ENCODE measurements around the gene MMEL1.

The MMEL1 gene

DNA sequence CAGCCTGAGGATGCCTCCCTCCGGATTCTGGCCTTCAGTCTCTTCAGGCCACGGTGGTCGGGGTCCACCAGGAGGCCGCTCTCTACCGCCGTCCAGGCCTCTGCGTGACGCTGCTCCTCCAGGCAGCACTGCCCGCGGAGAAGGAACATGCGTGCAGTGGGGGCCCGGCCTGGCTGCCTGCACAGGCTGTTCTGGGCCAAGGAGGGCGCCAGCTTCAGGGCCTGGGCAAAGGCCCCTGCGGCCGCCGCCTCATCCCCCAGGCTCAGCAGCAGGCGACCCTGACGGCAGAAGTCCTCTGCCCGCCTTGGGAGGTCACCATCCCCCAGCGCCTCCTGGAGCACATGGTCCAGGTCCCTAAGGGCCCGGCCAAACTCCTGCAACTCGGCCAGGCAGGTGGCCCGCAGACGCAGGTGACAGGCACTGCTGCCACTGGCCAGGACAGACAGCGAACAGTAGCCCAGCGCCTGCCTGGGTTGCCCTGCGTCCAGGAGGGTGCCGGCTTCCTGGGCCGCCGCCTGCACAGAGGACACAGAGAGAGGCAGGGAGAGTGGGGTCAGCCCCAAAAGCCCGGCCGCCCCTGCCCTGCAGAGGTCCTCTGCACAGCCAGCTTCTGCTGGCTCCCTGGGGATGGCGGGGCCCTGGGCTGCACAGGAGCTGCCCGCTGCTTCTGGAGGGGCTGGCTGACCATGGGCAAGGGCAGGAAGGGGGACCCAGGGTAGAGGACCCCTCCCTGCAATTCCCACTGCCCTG, 8.7 kb upstream of the MMEL1 start:
- Histone ChIP-seq H3K79me2 (ENCODE audit: control insufficient read depth, insufficient read depth, low read length, poor library complexity) (peaks cover 8% of the 10 kb centered on the region), H3K27ac (ENCODE audit: low read depth, low read length) (no peak overlapping the region), H2BK12ac (ENCODE audit: low read length) (no peak overlapping the region), H3K27me3 (ENCODE audit: insufficient read depth, low read length) (no peaks in the 10 kb centered on the region), H3K36me3 (ENCODE audit: control insufficient read depth in 1 of 2, insufficient read depth in 2 of 2, low read length in 2 of 2) (peaks cover 0 to 1% of the 10 kb centered on the region in 2 experiments), H4K12ac (ENCODE audit: low read depth, low read length) (peak overlapping the region; percentile 81), H3K9me3 (ENCODE audit: insufficient read depth, low read depth, low read length) (peaks cover 23% of the 10 kb centered on the region), H3K79me1 (ENCODE audit: low read length) (peaks cover 6% of the 10 kb centered on the region), H3K4me3 (ENCODE audit: low read depth, low read length) (no peak overlapping the region), H3K4me2 (ENCODE audit: low read length) (no peak overlapping the region), H3K4ac (ENCODE audit: low read depth, low read length) (no peak overlapping the region), H3K4me1 (ENCODE audit: control insufficient read depth in 1 of 2, insufficient read depth in 2 of 2, low read length in 2 of 2) (peaks cover 7 to 14% of the 10 kb centered on the region in 2 experiments), H2AFZ (ENCODE audit: insufficient read depth, low read length, poor library complexity) (no peak overlapping the region), H4K8ac (ENCODE audit: low read depth, low read length) (no peak overlapping the region), H3K23ac (ENCODE audit: low read length) (no peak overlapping the region), H4K91ac (ENCODE audit: low read depth, low read length) (peak overlapping the region; percentile 83), H3K18ac (ENCODE audit: low read length) (no peak overlapping the region), H2BK5ac (ENCODE audit: low read depth, low read length, poor library complexity) (no peak overlapping the region), H2AK5ac (ENCODE audit: low read length) (no peak overlapping the region), H2BK120ac (ENCODE audit: insufficient read depth, low read length, poor library complexity) (no peak overlapping the region), H3K14ac (ENCODE audit: low read length) (no peak overlapping the region), H3K9ac (ENCODE audit: low read length) (no peak overlapping the region)
- WGBS (ENCODE audit: extremely low coverage, insufficient coverage, insufficient read length), result no CpG with 5 or more reads among the region's 34 CpGs
- DNase-seq, result no peak

DNA sequence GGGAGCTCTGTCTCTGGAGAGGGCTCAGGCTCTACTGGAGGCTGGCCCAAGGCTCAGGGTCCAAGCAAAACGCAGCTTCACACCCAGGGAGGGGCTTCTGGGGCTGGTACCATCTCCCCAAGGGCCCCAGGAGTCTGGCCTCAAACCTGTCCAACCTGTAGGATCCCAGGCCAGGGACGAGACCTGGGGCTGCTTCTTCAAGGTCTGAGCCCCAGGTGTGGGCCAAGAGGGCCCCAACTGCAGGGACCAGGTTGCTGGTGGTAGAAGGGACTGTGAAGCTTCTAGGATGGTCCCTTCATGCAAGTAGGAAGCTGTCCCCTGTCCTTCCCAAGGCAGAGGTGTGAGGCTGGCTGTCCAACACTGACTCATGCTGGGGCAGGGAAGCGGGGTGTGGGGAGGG, 7.8 kb upstream of the MMEL1 start:
- peaks cover 0 to 1% of the 10 kb centered on the region in 2 experiments for H3K36me3 ChIP-seq (ENCODE audit: control insufficient read depth in 1 of 2, insufficient read depth in 2 of 2, low read length in 2 of 2)
- H3K79me1 ChIP-seq (ENCODE audit: low read length), result peaks cover 6% of the 10 kb centered on the region
- no peak for DNase-seq
- peaks cover 21% of the 10 kb centered on the region for H3K9me3 ChIP-seq (ENCODE audit: insufficient read depth, low read depth, low read length)
- H3K4ac ChIP-seq (ENCODE audit: low read depth, low read length), result no peak overlapping the region
- H3K4me2 ChIP-seq (ENCODE audit: low read length), result no peak overlapping the region
- no peak overlapping the region for H2BK5ac ChIP-seq (ENCODE audit: low read depth, low read length, poor library complexity)
- no peak overlapping the region for H2AK5ac ChIP-seq (ENCODE audit: low read length)
- H4K91ac ChIP-seq (ENCODE audit: low read depth, low read length), result no peak overlapping the region
- H2BK120ac ChIP-seq (ENCODE audit: insufficient read depth, low read length, poor library complexity), result no peak overlapping the region
- no peak overlapping the region for H3K9ac ChIP-seq (ENCODE audit: low read length)
- no peak overlapping the region for H4K12ac ChIP-seq (ENCODE audit: low read depth, low read length)
- H3K27ac ChIP-seq (ENCODE audit: low read depth, low read length), result no peak overlapping the region
- no peak overlapping the region for H3K14ac ChIP-seq (ENCODE audit: low read length)
- WGBS (ENCODE audit: extremely low coverage, insufficient coverage, insufficient read length), result no CpG with 5 or more reads among the region's 3 CpGs
- peaks cover 7 to 14% of the 10 kb centered on the region in 2 experiments for H3K4me1 ChIP-seq (ENCODE audit: control insufficient read depth in 1 of 2, insufficient read depth in 2 of 2, low read length in 2 of 2)
- no peak overlapping the region for H2AFZ ChIP-seq (ENCODE audit: insufficient read depth, low read length, poor library complexity)
- H3K18ac ChIP-seq (ENCODE audit: low read length), result no peak overlapping the region
- H2BK12ac ChIP-seq (ENCODE audit: low read length), result no peak overlapping the region
- no peaks in the 10 kb centered on the region for H3K27me3 ChIP-seq (ENCODE audit: insufficient read depth, low read length)
- H3K79me2 ChIP-seq (ENCODE audit: control insufficient read depth, insufficient read depth, low read length, poor library complexity), result peaks cover 8% of the 10 kb centered on the region
- H4K8ac ChIP-seq (ENCODE audit: low read depth, low read length), result no peak overlapping the region
- no peak overlapping the region for H3K4me3 ChIP-seq (ENCODE audit: low read depth, low read length)
- no peak overlapping the region for H3K23ac ChIP-seq (ENCODE audit: low read length)

DNA sequence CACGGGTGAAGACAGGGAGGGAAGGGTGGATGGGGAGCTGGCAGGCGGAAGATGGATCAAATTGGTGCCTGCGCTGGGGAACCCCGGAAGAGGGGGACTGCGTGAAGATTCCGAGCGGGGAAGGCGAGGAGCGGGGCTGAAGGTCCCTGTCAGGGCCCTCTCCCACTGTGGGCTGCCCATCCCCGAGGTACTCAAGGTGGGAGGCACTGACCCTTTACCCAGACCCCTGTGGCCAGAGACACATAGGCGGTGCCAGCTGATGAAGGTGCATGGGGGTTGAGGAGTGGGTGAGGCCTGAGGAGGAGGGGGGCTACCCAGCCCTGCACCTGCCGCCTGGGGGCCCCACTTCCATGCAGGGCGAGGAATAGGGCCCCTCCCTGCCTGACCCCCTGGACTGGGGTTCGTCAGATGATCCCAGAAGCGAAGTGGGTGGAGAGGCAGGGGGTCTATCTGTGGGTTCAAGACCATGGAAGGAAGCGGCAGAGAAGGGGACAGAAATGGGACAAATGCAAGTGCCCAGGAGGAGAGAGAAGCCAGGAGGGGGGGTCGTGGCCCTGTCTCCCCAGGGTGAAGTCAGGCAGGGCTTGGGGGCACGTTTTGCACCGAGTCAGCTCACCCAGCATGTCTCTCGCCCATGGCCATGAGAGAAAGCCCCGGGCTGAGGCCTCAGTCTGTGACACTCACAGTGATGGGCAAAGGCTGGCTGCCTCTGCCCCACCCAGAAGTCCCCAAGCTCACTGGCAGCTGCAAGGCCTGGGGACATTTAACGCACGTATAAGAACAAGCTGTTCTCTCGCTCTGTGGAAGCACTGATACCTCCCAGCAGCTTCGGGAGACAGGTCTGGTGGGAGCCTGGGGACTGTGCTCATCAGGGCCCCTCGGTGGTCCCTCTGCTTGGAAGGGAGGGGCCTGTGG, 7.0 kb upstream of the MMEL1 start:
- Histone ChIP-seq H2AFZ (ENCODE audit: insufficient read depth, low read length, poor library complexity) (no peak overlapping the region), H4K91ac (ENCODE audit: low read depth, low read length) (no peak overlapping the region), H2BK12ac (ENCODE audit: low read length) (no peak overlapping the region), H2AK5ac (ENCODE audit: low read length) (no peak overlapping the region), H3K4me2 (ENCODE audit: low read length) (no peak overlapping the region), H2BK120ac (ENCODE audit: insufficient read depth, low read length, poor library complexity) (no peak overlapping the region), H3K4me3 (ENCODE audit: low read depth, low read length) (peak overlapping the region; percentile 1), H3K9ac (ENCODE audit: low read length) (no peak overlapping the region), H3K4ac (ENCODE audit: low read depth, low read length) (no peak overlapping the region), H3K36me3 (ENCODE audit: control insufficient read depth in 1 of 2, insufficient read depth in 2 of 2, low read length in 2 of 2) (peaks cover 0 to 1% of the 10 kb centered on the region in 2 experiments), H3K9me3 (ENCODE audit: insufficient read depth, low read depth, low read length) (peaks cover 14% of the 10 kb centered on the region), H3K18ac (ENCODE audit: low read length) (no peak overlapping the region), H3K27ac (ENCODE audit: low read depth, low read length) (no peak overlapping the region), H4K8ac (ENCODE audit: low read depth, low read length) (no peak overlapping the region), H3K14ac (ENCODE audit: low read length) (no peak overlapping the region), H3K79me1 (ENCODE audit: low read length) (peaks cover 6% of the 10 kb centered on the region), H3K4me1 (ENCODE audit: control insufficient read depth in 1 of 2, insufficient read depth in 2 of 2, low read length in 2 of 2) (peaks cover 7 to 14% of the 10 kb centered on the region in 2 experiments), H3K27me3 (ENCODE audit: insufficient read depth, low read length) (no peaks in the 10 kb centered on the region), H3K79me2 (ENCODE audit: control insufficient read depth, insufficient read depth, low read length, poor library complexity) (peaks cover 8% of the 10 kb centered on the region), H4K12ac (ENCODE audit: low read depth, low read length) (no peak overlapping the region), H3K23ac (ENCODE audit: low read length) (no peak overlapping the region), H2BK5ac (ENCODE audit: low read depth, low read length, poor library complexity) (no peak overlapping the region)
- no peak for DNase-seq
- WGBS (ENCODE audit: extremely low coverage, insufficient coverage, insufficient read length), result no CpG with 5 or more reads among the region's 26 CpGs

DNA sequence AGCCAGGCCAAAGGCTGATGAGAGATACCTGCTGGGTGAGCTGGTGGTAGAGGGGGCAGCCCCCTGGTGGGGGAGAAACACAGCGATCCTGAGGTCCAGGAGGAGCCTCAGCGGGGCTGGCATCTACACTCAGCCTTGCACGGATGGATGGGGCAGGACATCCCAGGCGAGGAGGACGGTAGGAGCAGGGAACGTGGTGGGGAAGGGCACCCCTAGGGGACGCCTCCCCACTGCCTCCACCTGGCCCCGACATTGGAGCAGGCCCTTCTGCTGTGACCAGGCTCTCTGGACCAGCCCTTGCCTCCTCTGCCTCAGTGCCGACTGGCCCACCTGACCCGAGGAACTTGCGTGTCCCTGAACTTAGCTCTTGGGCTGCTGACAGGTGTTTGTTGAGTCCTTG, 6.4 kb upstream of the MMEL1 start:
- Histone ChIP-seq H2AFZ (ENCODE audit: insufficient read depth, low read length, poor library complexity) (no peak overlapping the region), H3K9ac (ENCODE audit: low read length) (no peak overlapping the region), H3K9me3 (ENCODE audit: insufficient read depth, low read depth, low read length) (peaks cover 12% of the 10 kb centered on the region), H3K27me3 (ENCODE audit: insufficient read depth, low read length) (no peaks in the 10 kb centered on the region), H2BK12ac (ENCODE audit: low read length) (no peak overlapping the region), H3K79me2 (ENCODE audit: control insufficient read depth, insufficient read depth, low read length, poor library complexity) (peaks cover 8% of the 10 kb centered on the region), H3K79me1 (ENCODE audit: low read length) (peaks cover 6% of the 10 kb centered on the region), H3K23ac (ENCODE audit: low read length) (no peak overlapping the region), H3K27ac (ENCODE audit: low read depth, low read length) (no peak overlapping the region), H2BK120ac (ENCODE audit: insufficient read depth, low read length, poor library complexity) (no peak overlapping the region), H3K4ac (ENCODE audit: low read depth, low read length) (no peak overlapping the region), H3K4me3 (ENCODE audit: low read depth, low read length) (peak overlapping the region; percentile 1), H4K8ac (ENCODE audit: low read depth, low read length) (no peak overlapping the region), H2BK5ac (ENCODE audit: low read depth, low read length, poor library complexity) (no peak overlapping the region), H3K4me2 (ENCODE audit: low read length) (no peak overlapping the region), H3K14ac (ENCODE audit: low read length) (no peak overlapping the region), H4K12ac (ENCODE audit: low read depth, low read length) (peak overlapping the region; percentile 26), H3K36me3 (ENCODE audit: control insufficient read depth in 1 of 2, insufficient read depth in 2 of 2, low read length in 2 of 2) (peaks cover 0 to 1% of the 10 kb centered on the region in 2 experiments), H4K91ac (ENCODE audit: low read depth, low read length) (no peak overlapping the region), H3K4me1 (ENCODE audit: control insufficient read depth in 1 of 2, insufficient read depth in 2 of 2, low read length in 2 of 2) (peaks cover 7 to 14% of the 10 kb centered on the region in 2 experiments), H3K18ac (ENCODE audit: low read length) (no peak overlapping the region), H2AK5ac (ENCODE audit: low read length) (no peak overlapping the region)
- WGBS (ENCODE audit: extremely low coverage, insufficient coverage, insufficient read length), result no CpG with 5 or more reads among the region's 11 CpGs
- no peak for DNase-seq
